Measurements from ENCODE around the gene TRMT10A.

Gene TRMT10A, protein sequence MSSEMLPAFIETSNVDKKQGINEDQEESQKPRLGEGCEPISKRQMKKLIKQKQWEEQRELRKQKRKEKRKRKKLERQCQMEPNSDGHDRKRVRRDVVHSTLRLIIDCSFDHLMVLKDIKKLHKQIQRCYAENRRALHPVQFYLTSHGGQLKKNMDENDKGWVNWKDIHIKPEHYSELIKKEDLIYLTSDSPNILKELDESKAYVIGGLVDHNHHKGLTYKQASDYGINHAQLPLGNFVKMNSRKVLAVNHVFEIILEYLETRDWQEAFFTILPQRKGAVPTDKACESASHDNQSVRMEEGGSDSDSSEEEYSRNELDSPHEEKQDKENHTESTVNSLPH

DNA sequence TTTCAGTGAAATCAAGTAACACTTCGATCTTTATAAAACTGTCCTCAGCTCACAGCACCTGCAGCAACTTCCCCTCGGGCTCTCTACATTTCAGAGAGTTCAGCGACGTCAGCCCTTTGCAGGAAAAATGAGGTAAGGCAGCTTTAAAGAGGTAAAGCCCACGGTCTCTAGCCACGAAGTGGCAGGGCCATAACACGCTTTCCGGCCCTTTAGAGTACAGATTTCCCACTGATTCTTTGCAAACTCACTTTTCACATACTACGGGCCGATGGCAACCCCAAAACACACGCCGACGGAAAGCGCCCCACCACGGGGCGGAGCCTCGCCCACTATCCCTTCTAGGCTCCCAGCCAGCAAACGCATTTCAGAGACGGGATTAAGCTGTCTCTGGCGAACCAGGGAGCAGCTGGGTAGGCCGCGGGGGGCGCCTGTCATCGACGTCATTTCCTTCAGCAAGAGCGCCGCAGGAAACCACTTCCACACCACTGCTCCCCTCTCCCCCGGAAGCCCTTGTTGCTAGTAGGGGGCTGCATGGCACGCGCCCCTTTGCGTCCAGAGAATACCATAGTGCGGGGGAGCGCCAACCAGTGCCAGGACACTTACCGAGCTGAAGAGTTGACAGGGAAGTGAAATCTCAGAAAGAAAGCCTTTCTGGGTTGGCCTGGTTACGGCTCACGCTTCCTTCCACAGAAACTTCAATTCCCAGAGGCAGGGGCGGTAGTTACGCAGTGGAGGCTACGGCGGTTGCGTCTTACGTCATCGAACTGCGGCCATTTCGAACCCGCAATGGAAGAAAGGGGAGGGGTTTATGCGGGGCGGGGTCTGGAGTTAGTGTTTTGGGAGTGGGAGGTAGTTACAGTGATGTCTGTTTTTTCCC lies at the start of gene TRMT10A:
Gene TRMT10A (minus strand): TSS at position 730 of the 877 bp plus-strand sequence. CDS start 4,701 bp downstream, outside the sequence.
- peak; percentile 96 for DNase-seq (ENCODE audit: low read depth)

DNA sequence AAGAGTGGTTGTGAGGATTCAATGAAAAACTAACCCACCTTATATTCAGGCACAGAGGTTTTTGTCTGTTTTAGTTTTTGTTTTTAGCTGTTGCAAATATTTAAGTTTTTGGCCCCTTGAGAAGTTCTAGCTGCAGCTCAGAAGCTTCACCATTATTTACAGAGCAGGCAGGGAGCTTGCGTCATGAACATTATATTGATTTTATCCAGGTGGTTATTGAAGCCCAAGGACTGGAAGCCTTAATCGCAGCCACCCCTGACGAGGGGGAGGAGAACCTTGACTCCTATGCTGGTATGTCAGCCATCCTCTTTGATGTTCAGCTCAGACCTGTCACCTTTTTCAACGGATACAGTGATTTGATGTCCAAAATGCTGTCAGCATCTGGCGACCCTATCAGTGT lies 48.9 kb upstream of the TRMT10A start:
- no peak for DNase-seq (ENCODE audit: low read depth)

DNA sequence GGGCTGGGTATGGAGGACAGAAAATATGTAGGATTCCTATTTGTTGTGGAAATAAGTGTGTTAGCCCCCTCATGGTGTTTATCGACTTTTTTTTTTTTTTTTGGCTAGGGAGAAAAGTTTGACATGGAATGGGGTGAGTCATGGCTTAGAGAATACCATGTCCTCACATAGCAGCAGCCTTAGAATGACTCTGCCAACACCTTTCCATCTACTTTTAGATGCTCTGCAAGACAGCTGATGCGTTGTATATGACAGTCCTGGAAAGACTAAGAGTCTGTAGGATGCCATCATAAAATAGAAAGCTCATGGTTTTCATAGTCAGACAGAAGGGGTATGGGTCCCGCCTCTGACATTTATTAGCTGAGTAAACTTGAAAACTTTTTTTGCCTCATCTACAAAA lies 48.4 kb upstream of the TRMT10A start:
- DNase-seq (ENCODE audit: low read depth), result no peak

DNA sequence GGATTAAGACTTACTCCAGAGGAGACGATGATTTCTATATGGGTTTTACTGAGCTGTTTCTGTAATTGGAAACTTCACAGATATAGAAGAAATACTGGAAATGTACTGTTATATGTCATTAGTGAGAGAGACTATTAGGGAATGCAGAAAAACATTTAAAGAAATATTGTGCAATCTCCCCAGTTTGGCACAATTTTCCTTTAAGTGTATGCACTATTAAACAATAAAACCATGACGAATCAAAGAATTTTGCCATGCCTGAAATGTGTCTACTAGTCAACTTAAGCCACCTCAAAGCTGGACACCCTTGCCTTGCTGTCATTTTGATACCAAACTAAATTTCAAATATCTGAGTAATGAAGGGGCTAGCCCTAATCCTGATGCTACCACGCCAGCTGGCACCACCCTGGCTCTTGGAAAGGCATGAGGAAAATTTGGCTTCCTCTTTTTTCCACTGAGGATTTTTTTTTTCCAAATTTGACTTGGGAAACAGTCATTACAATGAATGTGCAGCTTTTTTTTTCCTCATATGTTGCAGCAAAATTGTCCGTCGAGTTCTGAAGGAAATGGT lies 46.9 kb upstream of the TRMT10A start:
- DNase-seq (ENCODE audit: low read depth), result no peak

DNA sequence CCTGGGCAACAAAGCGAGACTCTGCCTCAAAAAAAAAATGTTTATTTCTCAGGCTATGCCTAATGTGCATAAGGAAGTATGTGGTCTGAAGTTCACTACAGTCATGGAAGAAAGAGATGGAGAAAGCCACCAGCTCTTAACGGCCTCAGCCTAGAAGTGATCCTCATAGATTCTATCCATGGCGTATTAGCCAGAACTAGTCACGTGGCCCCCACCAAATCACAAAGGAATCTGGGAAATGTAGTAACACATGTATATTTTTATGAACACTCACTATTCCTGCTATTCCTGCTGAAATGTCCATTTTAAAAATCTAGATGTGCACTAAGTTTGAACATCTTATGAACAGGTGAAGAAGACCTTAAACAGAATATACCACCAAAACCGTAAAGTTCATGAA lies 44.6 kb upstream of the TRMT10A start:
- no peak for DNase-seq (ENCODE audit: low read depth)

DNA sequence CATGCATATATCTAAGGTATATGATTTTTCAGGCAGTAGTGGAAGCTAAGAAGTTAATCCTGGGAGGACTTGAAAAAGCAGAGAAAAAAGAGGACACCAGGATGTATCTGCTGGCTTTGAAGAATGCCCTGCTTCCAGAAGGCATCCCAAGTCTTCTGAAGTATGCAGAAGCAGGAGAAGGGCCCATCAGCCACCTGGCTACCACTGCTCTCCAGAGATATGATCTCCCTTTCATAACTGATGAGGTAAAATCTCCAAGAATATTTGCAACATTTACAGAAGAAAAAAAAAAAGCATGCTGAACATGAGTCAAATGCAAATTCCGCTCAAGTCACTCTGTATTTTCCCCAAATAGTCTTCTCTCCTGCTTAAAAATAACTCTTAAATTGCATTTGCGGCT lies 42.9 kb upstream of the TRMT10A start:
- DNase-seq (ENCODE audit: low read depth), result no peak

DNA sequence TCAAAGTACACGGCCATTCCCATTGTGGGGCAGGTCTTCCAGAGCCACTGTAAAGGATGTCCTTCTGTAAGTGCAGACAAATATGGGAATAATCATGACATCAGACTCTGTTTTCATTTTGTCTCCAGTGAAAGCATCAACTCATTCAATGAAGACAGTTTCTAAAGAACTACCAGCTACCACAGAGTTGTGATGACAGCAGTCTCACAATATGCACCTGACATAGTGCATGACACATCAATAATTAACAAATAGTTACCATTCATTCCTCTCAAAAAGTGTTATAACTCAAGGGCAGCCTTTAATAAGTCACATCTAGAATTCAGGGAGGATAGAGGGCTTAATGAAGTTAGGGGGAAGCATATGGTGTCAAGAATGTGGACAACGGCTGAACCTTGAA lies 31.0 kb upstream of the TRMT10A start:
- DNase-seq (ENCODE audit: low read depth), result no peak

DNA sequence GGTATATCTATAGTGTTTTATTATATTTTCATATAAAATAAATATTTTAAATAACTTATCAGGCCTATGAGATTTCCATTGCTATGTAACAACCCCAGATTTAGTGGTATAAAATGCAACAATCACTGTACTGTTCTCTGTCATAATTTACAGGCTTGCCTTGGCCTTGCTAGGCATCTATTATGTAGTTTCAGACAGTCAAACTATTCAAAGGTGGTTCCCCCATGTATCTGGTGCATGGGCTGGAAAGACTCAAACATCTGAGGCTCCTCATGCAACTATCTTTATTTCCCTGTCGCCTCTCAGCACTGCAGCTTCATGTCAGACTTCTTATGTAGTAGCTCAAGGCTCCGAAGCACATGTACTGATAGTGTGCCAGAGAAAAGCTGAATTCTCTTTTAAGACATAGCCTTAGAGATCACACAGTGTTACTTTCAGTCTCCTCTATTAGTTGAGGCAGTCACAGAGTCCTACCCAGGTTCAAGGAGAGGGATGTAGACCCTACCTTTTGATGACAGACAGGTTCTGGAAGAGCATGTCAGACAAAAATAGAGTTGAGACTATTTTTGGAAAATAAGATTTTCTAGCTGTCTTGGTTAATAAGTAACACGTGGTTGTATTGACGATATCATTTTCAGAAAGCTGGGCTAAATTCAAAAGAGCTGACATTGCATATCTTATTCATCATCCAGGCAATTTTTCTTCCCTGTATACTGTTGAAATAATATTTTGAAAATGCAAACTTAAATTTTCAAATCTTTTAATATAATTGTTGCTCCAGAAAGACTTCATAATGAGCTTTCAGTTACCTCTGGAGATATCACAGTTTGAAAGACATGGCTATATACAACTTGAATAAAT lies 30.2 kb upstream of the TRMT10A start:
- no peak for DNase-seq (ENCODE audit: low read depth)

DNA sequence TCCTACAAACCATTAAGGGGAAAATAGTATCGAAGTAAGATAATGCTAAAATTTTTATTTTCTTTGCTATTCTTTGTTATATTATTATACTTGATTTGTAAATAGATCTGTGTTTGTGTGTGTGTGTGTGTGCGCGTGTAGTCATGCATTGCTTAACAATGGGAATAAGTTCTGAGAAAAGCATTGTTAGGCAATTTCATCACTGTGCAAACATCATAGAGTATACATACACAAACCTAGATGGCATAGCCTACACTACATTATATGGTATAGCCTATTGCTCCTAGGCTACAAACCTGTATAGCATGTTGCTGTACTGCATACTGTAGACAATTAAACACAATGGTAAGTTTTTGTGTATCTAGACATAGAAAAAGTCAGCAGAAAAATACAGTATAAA lies 27.9 kb upstream of the TRMT10A start:
- DNase-seq (ENCODE audit: low read depth), result no peak

DNA sequence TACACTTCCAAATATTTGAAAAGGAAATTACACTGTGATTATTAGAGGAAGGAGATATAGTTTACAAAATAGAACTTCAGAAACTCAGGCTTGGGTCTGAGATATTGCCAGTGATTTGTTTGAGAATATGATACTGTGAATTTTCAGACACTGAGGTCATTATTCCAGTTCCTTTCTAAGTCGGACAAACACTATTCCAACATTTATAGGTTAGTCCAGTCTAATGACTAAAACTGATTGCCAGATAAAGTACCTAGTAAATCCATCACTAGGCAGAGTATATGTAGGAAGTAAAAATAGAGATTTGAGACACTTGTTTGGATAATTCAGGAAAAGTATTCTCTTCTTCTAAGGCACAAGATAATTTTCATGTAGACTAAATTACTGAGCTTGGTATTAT lies 24.0 kb upstream of the TRMT10A start:
- DNase-seq (ENCODE audit: low read depth), result no peak

DNA sequence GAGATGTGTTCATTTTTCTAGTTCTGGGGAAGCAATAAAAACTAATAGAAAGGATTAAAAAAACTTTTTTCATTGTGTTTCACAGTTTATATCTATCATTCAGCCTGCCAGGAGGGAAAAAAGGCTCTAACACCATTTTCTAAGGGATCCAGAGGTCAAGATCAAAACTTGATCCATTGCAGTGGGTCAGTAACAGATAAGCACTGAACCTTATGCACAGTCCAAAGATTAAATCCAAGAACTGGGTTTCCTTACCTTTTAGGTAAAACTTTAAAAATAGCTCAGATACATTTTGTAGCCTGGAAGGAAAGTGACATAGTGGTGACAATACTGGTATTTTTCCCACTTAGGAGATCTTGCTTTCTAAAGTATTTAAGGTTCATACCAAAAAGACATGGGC lies 23.5 kb upstream of the TRMT10A start:
- no peak for DNase-seq (ENCODE audit: low read depth)

DNA sequence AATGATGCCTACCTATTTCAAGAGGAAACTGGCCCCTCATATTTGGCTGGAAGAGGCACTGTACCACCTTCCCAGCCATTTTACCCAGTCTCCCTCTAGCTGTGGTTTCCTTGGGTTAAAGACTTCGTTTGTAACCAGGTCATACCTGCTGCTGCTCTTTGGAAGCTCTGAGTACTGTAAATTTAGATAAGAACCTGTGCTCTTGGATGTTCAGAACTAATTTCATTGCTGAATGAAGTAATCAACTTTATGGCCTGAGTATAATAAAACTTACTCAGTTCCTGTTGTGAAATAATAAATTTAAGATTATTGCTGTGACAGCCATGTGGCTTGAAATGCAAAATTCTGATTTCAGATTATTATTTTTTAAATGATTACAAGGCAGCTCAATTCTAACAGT lies 23.0 kb upstream of the TRMT10A start:
- no peak for DNase-seq (ENCODE audit: low read depth)

DNA sequence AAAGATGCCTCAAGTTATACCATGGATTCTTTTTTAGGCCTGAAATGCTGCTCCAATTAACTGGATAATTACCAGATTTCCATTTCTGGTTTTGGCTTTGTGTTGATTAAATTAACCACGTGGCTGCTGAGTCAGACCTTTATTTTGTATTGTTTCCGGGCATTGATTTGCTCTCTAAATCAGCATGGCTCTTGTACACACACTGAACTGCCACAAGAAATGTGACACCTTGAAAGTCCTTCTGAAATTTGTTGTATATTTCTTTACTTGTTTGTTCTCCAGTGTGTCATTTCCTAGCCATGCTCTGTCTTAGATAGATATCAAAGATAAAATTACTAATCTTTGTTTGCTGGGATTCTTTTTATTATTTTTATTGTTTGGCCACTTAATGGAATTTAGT lies 22.5 kb upstream of the TRMT10A start:
- DNase-seq (ENCODE audit: low read depth), result no peak

DNA sequence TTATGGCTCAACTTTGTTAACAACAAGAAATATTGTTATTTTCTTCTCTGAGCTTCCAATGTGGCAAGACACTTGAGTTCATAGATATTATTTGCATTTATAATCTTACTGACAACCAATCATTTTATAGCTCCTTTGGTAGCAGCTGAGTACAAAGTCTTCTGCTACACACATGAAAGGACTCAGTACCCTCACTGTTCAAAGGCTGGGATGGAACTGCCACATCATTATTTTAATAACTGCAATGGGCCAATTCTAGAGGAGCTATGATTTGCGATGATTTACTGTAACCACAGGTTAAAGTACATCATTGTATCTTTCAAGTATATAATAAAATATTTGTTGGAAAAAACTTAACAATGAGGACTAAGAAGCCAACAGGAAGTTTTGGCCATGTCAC lies 21.7 kb upstream of the TRMT10A start:
- no peak for DNase-seq (ENCODE audit: low read depth)

DNA sequence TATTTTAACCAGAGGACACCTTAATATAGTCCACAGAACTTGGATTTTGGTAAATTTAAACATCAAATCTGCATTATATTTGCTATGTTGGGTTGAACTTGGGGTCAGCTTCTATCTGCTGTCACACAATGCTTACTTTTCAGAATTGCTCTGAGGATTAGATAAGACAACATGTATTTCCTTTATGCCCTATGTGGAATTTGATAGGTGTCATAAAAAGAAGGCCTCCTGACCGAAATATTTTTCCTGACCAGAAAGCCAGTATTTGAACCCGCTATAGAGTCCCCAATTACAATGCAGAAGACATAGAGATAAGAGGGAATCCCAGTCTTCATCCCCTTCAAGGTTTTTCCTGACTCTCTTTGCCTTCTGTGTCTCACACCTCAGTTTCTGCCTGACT lies 14.9 kb upstream of the TRMT10A start:
- DNase-seq (ENCODE audit: low read depth), result no peak

DNA sequence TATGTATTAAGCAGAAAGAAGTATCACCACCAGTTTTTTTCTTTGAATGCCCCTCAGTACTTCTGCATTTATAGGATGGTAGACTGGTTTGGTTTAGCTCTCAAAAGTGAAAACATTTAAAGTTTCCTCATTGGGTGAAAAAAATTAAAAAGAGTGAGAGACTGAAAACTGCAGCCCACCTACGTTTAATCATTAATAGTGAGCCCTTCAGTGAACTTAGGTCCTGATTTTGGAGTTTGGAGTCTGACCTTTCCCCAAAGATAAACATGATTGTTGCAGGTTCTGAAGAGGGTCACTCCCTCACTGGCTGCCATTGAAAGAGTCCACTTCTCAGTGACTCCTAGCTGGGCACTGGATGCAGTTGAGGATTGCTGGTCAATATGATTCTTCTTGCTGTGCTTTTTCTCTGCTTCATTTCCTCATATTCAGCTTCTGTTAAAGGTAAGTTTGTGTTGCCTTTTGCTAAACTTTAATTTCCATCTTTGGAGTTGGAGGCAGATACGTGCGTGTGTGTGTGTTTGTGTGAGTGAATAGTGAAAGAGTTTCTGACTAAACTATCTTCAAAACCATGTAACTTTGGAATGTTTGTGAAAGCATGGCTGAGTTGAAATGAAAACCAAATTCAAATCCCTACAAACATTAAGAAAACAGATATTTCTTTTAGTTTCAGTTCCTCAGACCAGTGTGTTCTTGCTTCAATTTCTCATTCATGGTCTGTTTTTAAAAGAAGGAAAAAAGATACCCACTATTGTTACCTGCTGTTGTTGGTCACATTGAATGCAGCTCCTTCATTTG lies 10.9 kb upstream of the TRMT10A start, which contains the start of gene MTTP:
Gene MTTP (plus strand): TSS at position 295 of the 795 bp plus-strand sequence. CDS start 86 bp downstream, at position 381.
- no peak for DNase-seq (ENCODE audit: low read depth)

DNA sequence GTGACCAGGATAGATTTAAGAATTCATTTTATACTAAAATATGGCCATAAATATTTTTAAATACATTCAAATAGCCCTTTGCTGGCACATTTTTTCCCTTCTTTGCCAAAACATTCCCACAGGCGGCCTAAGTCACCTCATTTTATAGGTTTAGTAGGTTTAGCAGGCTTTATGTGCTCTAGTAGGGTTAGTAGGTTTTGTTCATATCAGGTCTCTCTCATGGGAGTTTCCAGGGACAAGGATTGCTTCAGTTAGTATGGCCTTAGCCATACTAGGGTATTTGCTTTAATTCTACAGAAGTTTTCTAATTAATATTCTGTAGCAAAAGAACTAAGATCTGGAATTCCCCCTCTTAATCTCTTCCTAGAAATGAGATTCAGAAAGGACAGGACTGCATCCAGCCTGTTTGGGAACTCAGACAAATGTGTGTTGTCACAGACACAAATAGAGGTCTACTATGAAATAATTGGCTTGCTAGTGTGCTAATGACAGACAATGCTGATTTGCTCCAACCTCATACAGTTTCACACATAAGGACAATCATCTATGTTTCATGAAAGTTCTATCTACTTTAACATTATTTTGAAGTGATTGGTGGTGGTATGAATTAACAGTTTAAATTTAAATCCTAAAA lies 10.0 kb upstream of the TRMT10A start:
- DNase-seq (ENCODE audit: low read depth), result no peak

DNA sequence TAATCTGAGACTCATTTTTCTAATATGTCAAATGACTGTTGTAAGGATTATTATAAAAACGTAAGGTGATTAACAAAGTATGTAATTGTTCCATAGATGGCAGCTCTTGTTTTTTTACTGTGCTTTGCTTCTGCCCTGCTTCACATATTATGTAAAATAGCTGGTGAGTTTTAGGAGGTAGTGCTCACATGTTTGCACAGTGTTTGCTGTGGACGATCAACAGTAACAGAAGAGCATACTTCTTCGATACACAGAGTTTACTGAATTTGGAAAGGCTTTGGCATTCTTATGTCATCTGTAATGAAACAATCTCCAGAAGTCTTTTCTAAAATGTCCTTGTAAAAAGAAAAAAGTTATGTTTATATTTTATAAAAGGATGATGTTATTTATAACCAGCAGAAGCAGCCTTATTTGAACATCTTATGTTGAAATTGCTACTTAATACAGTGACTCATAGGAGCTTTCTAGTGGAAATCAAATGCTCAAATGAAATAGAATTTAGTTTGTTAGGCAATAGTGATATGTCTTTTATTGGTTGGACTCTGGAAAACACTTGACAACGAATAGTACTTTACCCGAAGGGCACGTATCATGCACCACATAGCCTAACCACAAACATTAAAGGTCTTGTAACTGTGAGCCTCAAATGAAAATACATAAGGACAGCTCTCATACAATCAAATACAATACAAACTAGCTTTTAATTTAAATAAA lies 8.8 kb upstream of the TRMT10A start:
- DNase-seq (ENCODE audit: low read depth), result no peak

DNA sequence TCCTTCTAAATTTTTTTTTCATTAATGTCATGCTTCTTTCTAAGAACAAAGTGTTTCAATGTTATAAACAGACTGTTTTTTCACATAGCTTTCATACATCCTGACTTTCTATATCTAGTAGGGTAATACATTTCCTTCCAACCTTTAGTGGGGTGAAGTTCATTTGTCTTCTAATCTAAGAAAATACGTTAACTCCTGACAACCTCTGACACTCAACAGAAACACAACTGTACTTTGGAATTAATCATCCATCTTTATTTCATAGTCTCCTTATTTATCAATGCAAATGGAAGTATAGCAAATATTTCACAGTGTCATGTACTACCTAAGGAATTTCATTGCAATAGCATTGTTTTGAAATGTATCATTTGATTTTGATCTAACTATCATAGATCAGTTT lies 8.0 kb upstream of the TRMT10A start:
- no peak for DNase-seq (ENCODE audit: low read depth)

DNA sequence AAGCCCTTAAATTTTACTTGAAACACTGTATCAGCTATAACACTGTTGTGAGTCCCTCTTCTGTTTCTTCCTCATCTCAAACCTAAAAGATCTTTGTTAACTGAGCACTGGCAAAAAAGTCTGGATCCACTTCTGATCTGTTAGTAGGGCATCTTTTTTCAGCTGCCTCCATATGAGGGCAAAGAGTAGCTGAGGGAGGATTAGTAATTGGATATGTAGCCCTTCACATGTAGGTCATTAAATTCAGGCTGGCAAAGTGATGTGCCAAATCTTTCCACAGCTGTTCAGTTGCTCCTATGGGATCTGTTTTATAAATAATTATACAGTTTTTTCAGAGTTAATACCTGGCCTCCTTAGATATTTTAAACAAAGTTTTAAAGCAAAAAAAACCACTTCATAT lies 1.1 kb upstream of the TRMT10A start:
- DNase-seq (ENCODE audit: low read depth), result no peak
